Liver (tissue), 9 donors: ENCODE results near the gene CAP1. TPM values are rescaled to one million over a fixed set of nuclear protein-coding genes. Genes with fewer than 3 reads are reported as not detected.

Experiments used
- DNase-seq: peaks from one replicate; pipeline ENCODE4 v3.0.0-alpha.2; 2017; ENCODE audit warnings: low spot score
- H3K27ac ChIP-seq, 2 donors: one replicate each; pipeline ENCODE4 v1.7.0; 2013; ENCODE audit warnings: inconsistent platforms in 2 of 2, low read length in 2 of 2, control low read depth in 1 of 2, low read depth in 1 of 2, mild to moderate bottlenecking in 1 of 2
- H3K27me3 ChIP-seq, 4 donors: one replicate each; pipeline versions ENCODE4 v1.6.1 to v1.7.0; 2013; ENCODE audit warnings: low read length in 3 of 4, inconsistent platforms in 1 of 4, mild to moderate bottlenecking in 1 of 4, moderate library complexity in 1 of 4; ENCODE audit not compliant: control insufficient read depth in 4 of 4, insufficient read depth in 4 of 4
- H3K36me3 ChIP-seq, 4 donors: one replicate each; pipeline versions ENCODE4 v1.6.1 to v1.7.0; 2013; ENCODE audit warnings: low read length in 3 of 4, mild to moderate bottlenecking in 3 of 4, low read depth in 1 of 4, moderate library complexity in 1 of 4; ENCODE audit not compliant: control insufficient read depth in 4 of 4, insufficient read depth in 3 of 4
- H3K4me1 ChIP-seq, 4 donors: one replicate each; pipeline versions ENCODE4 v1.6.1 to v1.7.0; 2013; ENCODE audit warnings: low read length in 3 of 4, mild to moderate bottlenecking in 3 of 4, moderate library complexity in 1 of 4; ENCODE audit not compliant: control insufficient read depth in 4 of 4, insufficient read depth in 4 of 4
- H3K4me3 ChIP-seq, 3 donors: one replicate each; pipeline versions ENCODE4 v1.6.1 to v1.7.0; 2013; ENCODE audit warnings: low read length in 3 of 3, control low read depth in 1 of 3, low read depth in 1 of 3, mild to moderate bottlenecking in 1 of 3
- H3K9ac ChIP-seq, 2 donors: one replicate each; pipeline ENCODE4 v1.7.0; 2013; ENCODE audit warnings: low read length in 2 of 2, mild to moderate bottlenecking in 2 of 2, moderate library complexity in 2 of 2, control low read depth in 1 of 2, low read depth in 1 of 2
- H3K9me3 ChIP-seq, 4 donors: one replicate each; pipeline versions ENCODE4 v1.6.1 to v1.7.0; 2013; ENCODE audit warnings: low read length in 3 of 4; ENCODE audit not compliant: control insufficient read depth in 4 of 4
- ATF3 ChIP-seq: IDR thresholded peaks from 2 replicates; pipeline ENCODE4 v1.6.1; 2016; ENCODE audit warnings: antibody characterized with exemption
- CTCF ChIP-seq: fragments of 150-350 bp; IDR thresholded peaks from 2 replicates; pipeline ENCODE4 v1.5.1; 2017; ENCODE audit warnings: improper control_type of control experiment, low read depth, low read length; ENCODE audit not compliant: missing input control
- EGR1 ChIP-seq, 2 donors: IDR thresholded peaks; 2 replicates each; pipeline ENCODE4 v1.6.1; 2016 to 2018; ENCODE audit warnings: antibody characterized with exemption in 2 of 2, low read depth in 2 of 2
- FOXA1 ChIP-seq: IDR thresholded peaks from 2 replicates; pipeline ENCODE4 v1.6.1; 2016; ENCODE audit warnings: antibody characterized with exemption
- FOXA2 ChIP-seq: IDR thresholded peaks from 2 replicates; pipeline ENCODE4 v1.6.1; 2016; ENCODE audit warnings: antibody characterized with exemption
- GABPA ChIP-seq, 2 donors: IDR thresholded peaks in 1 of 2; conservative IDR thresholded peaks in 1 of 2; 2 replicates each; pipeline ENCODE4 v1.6.1; 2016; ENCODE audit warnings: antibody characterized with exemption in 2 of 2, mild to moderate bottlenecking in 1 of 2, moderate library complexity in 1 of 2
- HNF4A ChIP-seq, 2 donors: conservative IDR thresholded peaks; 2 replicates each; pipeline ENCODE4 v1.6.1; 2016; ENCODE audit warnings: antibody characterized with exemption in 2 of 2, mild to moderate bottlenecking in 2 of 2
- HNF4G ChIP-seq: IDR thresholded peaks from 2 replicates; pipeline ENCODE4 v1.6.1; 2016; ENCODE audit warnings: antibody characterized with exemption
- JUND ChIP-seq, 2 donors: IDR thresholded peaks; 2 replicates each; pipeline ENCODE4 v1.6.1; 2016; ENCODE audit warnings: antibody characterized with exemption in 2 of 2
- MAX ChIP-seq: IDR thresholded peaks from 2 replicates; pipeline ENCODE4 v1.6.1; 2016; ENCODE audit warnings: antibody characterized with exemption
- NR2F2 ChIP-seq: IDR thresholded peaks from 2 replicates; pipeline ENCODE4 v1.6.1; 2016; ENCODE audit warnings: antibody characterized with exemption
- RAD21 ChIP-seq, 2 donors: IDR thresholded peaks; 2 replicates each; pipeline ENCODE4 v1.6.1; 2016; ENCODE audit warnings: antibody characterized with exemption in 2 of 2, mild to moderate bottlenecking in 2 of 2
- REST ChIP-seq: IDR thresholded peaks from 2 replicates; pipeline ENCODE4 v1.6.1; 2016; ENCODE audit warnings: antibody characterized with exemption, mild to moderate bottlenecking
- RXRA ChIP-seq, 2 donors: IDR thresholded peaks; 2 replicates each; pipeline ENCODE4 v1.6.1; 2017 to 2018; ENCODE audit warnings: antibody characterized with exemption in 2 of 2, mild to moderate bottlenecking in 1 of 2
- SP1 ChIP-seq: IDR thresholded peaks from 2 replicates; pipeline ENCODE4 v1.6.1; 2018; ENCODE audit warnings: antibody characterized with exemption, mild to moderate bottlenecking
- TAF1 ChIP-seq: conservative IDR thresholded peaks from 2 replicates; pipeline ENCODE4 v1.6.1; 2016; ENCODE audit warnings: antibody characterized with exemption, mild to moderate bottlenecking
- YY1 ChIP-seq: IDR thresholded peaks from 2 replicates; pipeline ENCODE4 v1.6.1; 2016; ENCODE audit warnings: antibody characterized with exemption, mild to moderate bottlenecking
- ZBTB33 ChIP-seq: IDR thresholded peaks from 2 replicates; pipeline ENCODE4 v1.6.1; 2016; ENCODE audit warnings: antibody characterized with exemption
- WGBS: extraction: QIAGEN DNeasy Blood & Tissue Kit; methylation state at CpG from one replicate; pipeline ENCODE4 v1.1.7; 2013; 5-methylcytosine and 5-hydroxymethylcytosine counted together
- polyA plus RNA-seq, 2 donors: library from polyadenylated mRNA; stranded (reverse) in 1 of 2; unstranded in 1 of 2; fragments of 200-250 nt in 1 of 2; fragments of >200 nt in 1 of 2; fragmentation: Nextera tagmentation in 1 of 2; extraction: Ambion mirVana in 1 of 2; gene quantifications; one replicate each; pipeline versions ENCODE4 v1.2.1 to v1.2.3, GENCODE V29; 2013 to 2015
- total RNA-seq, 2 donors: library from RNA; depleted of rRNA; stranded (reverse); fragments of >200 nt; gene quantifications; one replicate each; pipeline ENCODE4 v1.2.3, GENCODE V29; 2014
- donor health status: healthy.
- donor health status: healthy.
- donor health status: healthy.
- donor health status: healthy.
- donor health status: healthy.

Gene CAP1
- total and polyA plus RNA-seq, 4 donors = 75.5 to 105 (median 84.6) TPM

- 91% methylated on average over 5 of the region's 5 CpGs for WGBS
- Histone ChIP-seq H3K9ac (no peak overlapping the region), H3K4me3 (no peak overlapping the region), H3K4me1 (no peaks in the 10 kb centered on the region), H3K27me3 (no peaks in the 10 kb centered on the region), H3K27ac (no peak overlapping the region), H3K9me3 (no peaks in the 10 kb centered on the region), H3K36me3 (no peaks in the 10 kb centered on the region)
- TF ChIP-seq ATF3 (no peak), FOXA2 (no peak), REST (no peak), HNF4G (no peak), SP1 (no peak), MAX (no peak), JUND (IDR thresholded peaks at IDR 0.05) (no peak), EGR1 (IDR thresholded peaks at IDR 0.05; ENCODE audit: low read depth in 2 of 2) (no peak), GABPA (IDR thresholded peaks at IDR 0.05 in 1 of 2, conservative IDR thresholded peaks at IDR 0.05 in 1 of 2) (no peak), RXRA (IDR thresholded peaks at IDR 0.05) (no peak)
- no peak for DNase-seq
These were observed 47.6 kb upstream of the CAP1 start for GRCh38 chr1:39992888-39993287.

- Histone ChIP-seq H3K27me3 (no peaks in the 10 kb centered on the region), H3K4me3 (no peak overlapping the region), H3K9me3 (no peaks in the 10 kb centered on the region), H3K27ac (no peak overlapping the region), H3K9ac (no peak overlapping the region), H3K4me1 (no peaks in the 10 kb centered on the region), H3K36me3 (no peaks in the 10 kb centered on the region)
- no peak for DNase-seq
- no peak for TF ChIP-seq TAF1
- TF ChIP-seq CTCF = no peak
- TF ChIP-seq HNF4G = no peak
- TF ChIP-seq REST = no peak
- TF ChIP-seq RXRA (IDR thresholded peaks at IDR 0.05) = no peak
- TF ChIP-seq MAX = no peak
- no peak for TF ChIP-seq YY1
- TF ChIP-seq SP1 = no peak
- no peak for TF ChIP-seq FOXA2
- TF ChIP-seq GABPA (IDR thresholded peaks at IDR 0.05 in 1 of 2, conservative IDR thresholded peaks at IDR 0.05 in 1 of 2) = no peak
- no peak for TF ChIP-seq ZBTB33
- TF ChIP-seq EGR1 (IDR thresholded peaks at IDR 0.05; ENCODE audit: low read depth in 2 of 2) = no peak
- TF ChIP-seq JUND (IDR thresholded peaks at IDR 0.05) = no peak
- no peak for TF ChIP-seq RAD21 (IDR thresholded peaks at IDR 0.05)
- TF ChIP-seq NR2F2 = no peak
- no peak for TF ChIP-seq HNF4A (conservative IDR thresholded peaks at IDR 0.05)
- TF ChIP-seq FOXA1 = no peak
- TF ChIP-seq ATF3 = no peak
- 92% methylated on average over 1 of the region's 1 CpG for WGBS
These were observed 44.5 kb upstream of the CAP1 start for GRCh38 chr1:39995973-39996393.
